MCF 10A (cell line): ENCODE measurements around the gene AUP1. TPM values are rescaled to one million over a fixed set of nuclear protein-coding genes. Genes with fewer than 3 reads are reported as not detected.

Source experiments
- BruUV-seq: library from RNA; stranded (reverse); fragments of 400-500 nt; replicated peaks from 2 replicates; lab custom pipeline; 2021; lab: Mats Ljungman, UMichigan
- CTCF ChIA-PET: fragments of 300-600 bp; sonication (Branson Sonifier 250); formaldehyde crosslinking; extraction: SDS; loops from one replicate; lab custom pipeline; 2021; ENCODE audit warnings: antibody characterized with exemption, inconsistent platforms; lab: Yijun Ruan, JAX
- POLR2A ChIA-PET: fragments of 300-600, 350-650 bp; sonication (Branson Sonifier 250); formaldehyde crosslinking; extraction: SDS; loops from one replicate; lab custom pipeline; 2020; ENCODE audit warnings: antibody characterized with exemption, inconsistent platforms; lab: Yijun Ruan, JAX
- DNase-seq: peaks from one replicate; pipeline ENCODE4 v3.0.0-alpha.2; 2018; ENCODE audit not compliant: unreplicated experiment
- H3K27ac Mint-ChIP-seq: one replicate; pipeline ENCODE4 v1.8.0; 2022; ENCODE audit warnings: mild to moderate bottlenecking, low read depth, mixed read lengths; ENCODE audit not compliant: unreplicated experiment
- H3K27me3 Mint-ChIP-seq: one replicate; pipeline ENCODE4 v1.8.0; 2022; ENCODE audit warnings: mixed read lengths; ENCODE audit not compliant: insufficient read depth, unreplicated experiment
- H3K36me3 Mint-ChIP-seq: one replicate; pipeline ENCODE4 v1.8.0; 2022; ENCODE audit warnings: mild to moderate bottlenecking, moderate library complexity, mixed read lengths; ENCODE audit not compliant: insufficient read depth, unreplicated experiment
- H3K4me1 Mint-ChIP-seq: one replicate; pipeline ENCODE4 v1.8.0; 2022; ENCODE audit warnings: mixed read lengths; ENCODE audit not compliant: insufficient read depth, unreplicated experiment
- H3K4me3 Mint-ChIP-seq: one replicate; pipeline ENCODE4 v1.8.0; 2022; ENCODE audit warnings: mild to moderate bottlenecking, moderate library complexity, mixed read lengths; ENCODE audit not compliant: unreplicated experiment
- H3K9me3 Mint-ChIP-seq: one replicate; pipeline ENCODE4 v1.8.0; 2022; ENCODE audit warnings: mixed read lengths; ENCODE audit not compliant: unreplicated experiment
- CTCF ChIP-seq: fragments of 200-600 bp; IDR thresholded peaks from one replicate; pipeline ENCODE4 v1.8.0; 2022; ENCODE audit warnings: antibody characterized with exemption, mild to moderate bottlenecking; ENCODE audit not compliant: unreplicated experiment
- intact Hi-C: fragments of 100-400 bp; cut with micrococcal nuclease; formaldehyde crosslinking; loops from 2 replicates; pipeline ENCODE4 v1.14.1; 2022
- total RNA-seq: library from RNA; stranded (reverse); gene quantifications from 2 replicates; pipeline ENCODE4 v1.2.3, GENCODE V29; 2022

Gene AUP1
- total RNA-seq, 1 experiment from 2014 or later: 140 TPM

- Mint-ChIP-seq H3K27ac (peak overlapping the region; percentile 98), H3K36me3 (peaks cover 45% of the 10 kb centered on the region), H3K27me3 (no peaks in the 10 kb centered on the region), H3K4me1 (peaks cover 28% of the 10 kb centered on the region), H3K9me3 (no peaks in the 10 kb centered on the region), H3K4me3 (peak overlapping the region; percentile 88)
- intact Hi-C loops: loop anchor here (1.0 kb wide), 2 partner anchors 21 to 79 kb away; partner anchors contain the start of genes AUP1 and HTRA2
- BruUV-seq: TSS peak; percentile 78
- peak; percentile 24 for DNase-seq
- no peak for TF ChIP-seq CTCF
- ChIA-PET POLR2A (interaction anchor here (0.6 to 8.6 kb wide), 12 partner anchors 9 to 362 kb away, joined by 3 to 135 read pairs (median 4); partner anchors contain the start of genes AUP1, CCDC142, DQX1 and HTRA2), CTCF (interaction anchor here (1.0 to 3.5 kb wide), 3 partner anchors 11 to 79 kb away, joined by 3 to 18 read pairs (median 16); partner anchors contain the start of genes CCDC142 and TTC31)
Measured at GRCh38 chr2:74507926-74508520, 21.5 kb downstream of the AUP1 start.

GRCh38 chr2:74507145-74507925, 22.2 kb downstream of the AUP1 start, which contains the start of gene PCGF1:
Gene PCGF1 (minus strand): TSS chr2:74507695. CDS start chr2:74507668, 27 bp downstream.
- Mint-ChIP-seq H3K4me3 (peak within 1 kb of the TSS; percentile 88), H3K4me1 (peaks cover 28% of the 10 kb centered on the region), H3K9me3 (no peaks in the 10 kb centered on the region), H3K27me3 (no peaks in the 10 kb centered on the region), H3K27ac (peak within 1 kb of the TSS; percentile 98), H3K36me3 (peaks cover 46% of the 10 kb centered on the region)
- CTCF ChIA-PET: interaction anchor here (1.1 to 3.5 kb wide), 5 partner anchors 13 to 79 kb away, joined by 4 to 18 read pairs (median 5); partner anchors contain the start of genes CCDC142 and TTC31
- no peak for TF ChIP-seq CTCF
- POLR2A ChIA-PET: interaction anchor here (0.6 to 8.6 kb wide), 19 partner anchors 9 to 1264 kb away, joined by 3 to 135 read pairs (median 4); partner anchors contain the start of genes AUP1, CCDC142, DQX1 and HTRA2
- peak; percentile 98 for DNase-seq
- no TSS peak for BruUV-seq
- intact Hi-C loops: loop anchor here (1.0 kb wide), 2 partner anchors 22 to 80 kb away; partner anchors contain the start of genes AUP1 and HTRA2

- Mint-ChIP-seq H3K36me3 (peaks cover 46% of the 10 kb centered on the region), H3K9me3 (no peaks in the 10 kb centered on the region), H3K4me3 (peak overlapping the region; percentile 88), H3K27me3 (no peaks in the 10 kb centered on the region), H3K27ac (no peak overlapping the region), H3K4me1 (peaks cover 28% of the 10 kb centered on the region)
- intact Hi-C loops: no loop called here
- TF ChIP-seq CTCF: no peak
- BruUV-seq: no TSS peak
- DNase-seq: no peak
- ChIA-PET CTCF (interaction anchor here (0.6 to 3.5 kb wide), 7 partner anchors 15 to 1049 kb away, joined by 3 to 18 read pairs (median 4); partner anchors contain the start of genes CCDC142 and TTC31), POLR2A (interaction anchor here (0.6 to 8.6 kb wide), 7 partner anchors 13 to 326 kb away, joined by 3 to 135 read pairs (median 6); partner anchors contain the start of genes AUP1, DQX1, HTRA2 and RTKN)
Measured at GRCh38 chr2:74505448-74506246, 23.9 kb downstream of the AUP1 start.
